Neural crest cell (in vitro differentiated cells): ENCODE measurements around the gene DKKL1. TPM values are rescaled to one million over a fixed set of nuclear protein-coding genes. Genes with fewer than 3 reads are reported as not detected.

Experiments used
- DNase-seq: peaks from one replicate; pipeline ENCODE4 v3.0.0; 2021; ENCODE audit warnings: low read depth, mixed read lengths, low spot score
- H3K27ac Mint-ChIP-seq: one replicate; pipeline ENCODE4 v1.8.0; 2021; ENCODE audit warnings: mild to moderate bottlenecking, mixed read lengths; ENCODE audit not compliant: unreplicated experiment
- H3K27me3 Mint-ChIP-seq: 2 replicates; pipeline ENCODE4 v1.8.0; 2021; ENCODE audit warnings: low read depth, mild to moderate bottlenecking, mixed read lengths
- H3K36me3 Mint-ChIP-seq: 2 replicates; pipeline ENCODE4 v1.8.0; 2021; ENCODE audit warnings: low read depth, mild to moderate bottlenecking, mixed read lengths
- H3K4me1 Mint-ChIP-seq: 2 replicates; pipeline ENCODE4 v1.8.0; 2021; ENCODE audit warnings: mixed read lengths
- H3K4me3 Mint-ChIP-seq: one replicate; pipeline ENCODE4 v1.8.0; 2021; ENCODE audit warnings: mild to moderate bottlenecking, mixed read lengths
- H3K9me3 Mint-ChIP-seq: 2 replicates; pipeline ENCODE4 v1.8.0; 2021; ENCODE audit warnings: mixed read lengths
- CTCF ChIP-seq: fragments of 200-600 bp; sonication (generic); conservative IDR thresholded peaks from 2 replicates; pipeline ENCODE4 v1.5.0; 2021; ENCODE audit warnings: antibody characterized with exemption, mild to moderate bottlenecking
- total RNA-seq: library from RNA; stranded (reverse); gene quantifications from 2 replicates; pipeline ENCODE4 v1.2.1, GENCODE V29; 2021

DKKL1 gene
- total RNA-seq, 1 donor from 2014 or later: 2.0 TPM

- TF ChIP-seq CTCF: no peak
- peaks cover 24% of the 10 kb centered on the region for H3K27me3 Mint-ChIP-seq
- peaks cover 3% of the 10 kb centered on the region for H3K9me3 Mint-ChIP-seq
- H3K27ac Mint-ChIP-seq: no peak overlapping the region
- no peak for DNase-seq
- peaks cover 39% of the 10 kb centered on the region for H3K4me1 Mint-ChIP-seq
- peak overlapping the region; percentile 43 for H3K4me3 Mint-ChIP-seq
- peaks cover 12% of the 10 kb centered on the region for H3K36me3 Mint-ChIP-seq
Measured at GRCh38 chr19:49336482-49337266, 27.0 kb upstream of the DKKL1 start.

- H3K27me3 Mint-ChIP-seq: peaks cover 24% of the 10 kb centered on the region
- peak overlapping the region; percentile 43 for H3K4me3 Mint-ChIP-seq
- DNase-seq: no peak
- H3K4me1 Mint-ChIP-seq: peaks cover 34% of the 10 kb centered on the region
- H3K36me3 Mint-ChIP-seq: peaks cover 15% of the 10 kb centered on the region
- H3K9me3 Mint-ChIP-seq: peaks cover 3% of the 10 kb centered on the region
- no peak for TF ChIP-seq CTCF
- H3K27ac Mint-ChIP-seq: no peak overlapping the region
Measured at GRCh38 chr19:49337267-49338022, 26.2 kb upstream of the DKKL1 start.

- DNase-seq: no peak
- peaks cover 3% of the 10 kb centered on the region for H3K9me3 Mint-ChIP-seq
- no peak overlapping the region for H3K27ac Mint-ChIP-seq
- no peak for TF ChIP-seq CTCF
- peaks cover 26% of the 10 kb centered on the region for H3K27me3 Mint-ChIP-seq
- peak overlapping the region; percentile 62 for H3K4me3 Mint-ChIP-seq
- peaks cover 38% of the 10 kb centered on the region for H3K4me1 Mint-ChIP-seq
- H3K36me3 Mint-ChIP-seq: peaks cover 20% of the 10 kb centered on the region
Measured at GRCh38 chr19:49338023-49338677, 25.5 kb upstream of the DKKL1 start.

GRCh38 chr19:49338691-49339300, 24.9 kb upstream of the DKKL1 start:
- no peak for TF ChIP-seq CTCF
- peak overlapping the region; percentile 62 for H3K4me3 Mint-ChIP-seq
- H3K27me3 Mint-ChIP-seq: peaks cover 23% of the 10 kb centered on the region
- peaks cover 21% of the 10 kb centered on the region for H3K36me3 Mint-ChIP-seq
- H3K27ac Mint-ChIP-seq: no peak overlapping the region
- peaks cover 3% of the 10 kb centered on the region for H3K9me3 Mint-ChIP-seq
- H3K4me1 Mint-ChIP-seq: peaks cover 38% of the 10 kb centered on the region
- peak; percentile 30 for DNase-seq
